Vagina (tissue), 2 donors: ENCODE data around the gene PPM1N. TPM values are rescaled to one million over a fixed set of nuclear protein-coding genes. Genes with fewer than 3 reads are reported as not detected.

Experiments used
- DNase-seq, 2 donors: peaks; one replicate each; pipeline ENCODE4 v3.0.0-alpha.2; 2017; ENCODE audit errors: extremely low spot score in 2 of 2
- H3K27ac ChIP-seq: fragments of 200-600 bp; sonication (generic); one replicate; pipeline ENCODE4 v1.5.1; 2019
- H3K27me3 ChIP-seq: fragments of 200-600 bp; sonication (generic); one replicate; pipeline ENCODE4 v1.5.1; 2019
- H3K36me3 ChIP-seq, 2 donors: fragments of 200-600 bp; sonication (generic); one replicate each; pipeline ENCODE4 v1.5.1; 2017 to 2019
- H3K4me1 ChIP-seq: fragments of 200-600 bp; sonication (generic); one replicate; pipeline ENCODE4 v1.5.1; 2019
- H3K4me3 ChIP-seq, 2 donors: fragments of 200-600 bp; sonication (generic); 1 replicate in 1 of 2; 2 replicates in 1 of 2; pipeline ENCODE4 v1.5.1; 2016 to 2019
- H3K9me3 ChIP-seq: fragments of 200-600 bp; sonication (generic); one replicate; pipeline ENCODE4 v1.5.1; 2019
- CTCF ChIP-seq, 3 experiments: fragments of 450-650 bp in 2 of 3; fragments of 200-600 bp in 1 of 3; sonication (generic) in 1 of 3; IDR thresholded peaks; one replicate each; pipeline ENCODE4 v1.5.1; 2017 to 2019; ENCODE audit warnings: antibody characterized with exemption in 3 of 3, mild to moderate bottlenecking in 2 of 3, moderate library complexity in 2 of 3
- POLR2A ChIP-seq, 2 donors: fragments of 450-650 bp; IDR thresholded peaks; one replicate each; pipeline ENCODE4 v1.6.1; 2017; ENCODE audit warnings: antibody characterized with exemption in 2 of 2, mild to moderate bottlenecking in 2 of 2, moderate library complexity in 2 of 2
- POLR2AphosphoS5 ChIP-seq, 2 donors: sonication (generic); formaldehyde crosslinking; IDR thresholded peaks; one replicate each; pipeline ENCODE4 v1.9.0; 2017; ENCODE audit warnings: antibody characterized with exemption in 2 of 2, mild to moderate bottlenecking in 2 of 2, low read depth in 1 of 2; ENCODE audit not compliant: insufficient read depth in 1 of 2
- intact Hi-C: fragments of 100-400 bp; cut with DNase I; formaldehyde crosslinking; loops from one replicate; pipeline ENCODE4 v1.15.1; 2023
- total RNA-seq: library from RNA; depleted of rRNA; stranded (reverse); fragments of >200 nt; gene quantifications from one replicate; pipeline ENCODE4 v1.2.3, GENCODE V29; 2016

PPM1N gene
- total RNA-seq, 1 donor from 2014 or later: 3.9 TPM

GRCh38 chr19:45526143-45526542, 27.9 kb downstream of the PPM1N start:
- no peaks in the 10 kb centered on the region for H3K27me3 ChIP-seq
- H3K27ac ChIP-seq: no peak overlapping the region
- DNase-seq: no peak
- peaks cover 24% of the 10 kb centered on the region for H3K4me1 ChIP-seq
- H3K4me3 ChIP-seq: no peak overlapping the region
- TF ChIP-seq CTCF (IDR thresholded peaks at IDR 0.05) (no peak), POLR2A (IDR thresholded peaks at IDR 0.05) (no peak), POLR2AphosphoS5 (IDR thresholded peaks at IDR 0.05; ENCODE audit: insufficient read depth in 1 of 2, low read depth in 1 of 2) (peak in 1 of 2 donors; percentile 14)
- no peaks in the 10 kb centered on the region for H3K9me3 ChIP-seq
- intact Hi-C loops: no loop called here
- peaks cover 0 to 35% of the 10 kb centered on the region in 2 donors for H3K36me3 ChIP-seq

GRCh38 chr19:45526971-45527370, 28.7 kb downstream of the PPM1N start:
- no peak for DNase-seq
- H3K36me3 ChIP-seq: peaks cover 0 to 34% of the 10 kb centered on the region in 2 donors
- H3K27ac ChIP-seq: no peak overlapping the region
- intact Hi-C loops: no loop called here
- TF ChIP-seq POLR2AphosphoS5 (IDR thresholded peaks at IDR 0.05; ENCODE audit: insufficient read depth in 1 of 2, low read depth in 1 of 2) (no peak), CTCF (IDR thresholded peaks at IDR 0.05) (no peak), POLR2A (IDR thresholded peaks at IDR 0.05) (no peak)
- peaks cover 22% of the 10 kb centered on the region for H3K4me1 ChIP-seq
- H3K9me3 ChIP-seq: no peaks in the 10 kb centered on the region
- H3K27me3 ChIP-seq: no peaks in the 10 kb centered on the region
- H3K4me3 ChIP-seq: no peak overlapping the region

GRCh38 chr19:45527731-45528130, 29.5 kb downstream of the PPM1N start:
- H3K36me3 ChIP-seq: peaks cover 0 to 27% of the 10 kb centered on the region in 2 donors
- H3K9me3 ChIP-seq: no peaks in the 10 kb centered on the region
- no peak overlapping the region for H3K27ac ChIP-seq
- no peak for DNase-seq
- H3K4me3 ChIP-seq: no peak overlapping the region
- peaks cover 22% of the 10 kb centered on the region for H3K4me1 ChIP-seq
- no peak for TF ChIP-seq CTCF (IDR thresholded peaks at IDR 0.05)
- TF ChIP-seq POLR2A (IDR thresholded peaks at IDR 0.05): no peak
- no peak for TF ChIP-seq POLR2AphosphoS5 (IDR thresholded peaks at IDR 0.05; ENCODE audit: insufficient read depth in 1 of 2, low read depth in 1 of 2)
- intact Hi-C loops: no loop called here
- no peaks in the 10 kb centered on the region for H3K27me3 ChIP-seq

- H3K27ac ChIP-seq: no peak overlapping the region
- H3K36me3 ChIP-seq: peaks cover 0 to 25% of the 10 kb centered on the region in 2 donors
- peaks cover 22% of the 10 kb centered on the region for H3K4me1 ChIP-seq
- peak overlapping the region; percentile 39 to 44 for H3K4me3 ChIP-seq
- no peak for DNase-seq
- no peak for TF ChIP-seq CTCF (IDR thresholded peaks at IDR 0.05)
- peak in 1 of 2 donors; percentile 45 for TF ChIP-seq POLR2AphosphoS5 (IDR thresholded peaks at IDR 0.05; ENCODE audit: insufficient read depth in 1 of 2, low read depth in 1 of 2)
- no peak for TF ChIP-seq POLR2A (IDR thresholded peaks at IDR 0.05)
- H3K27me3 ChIP-seq: no peaks in the 10 kb centered on the region
- intact Hi-C loops: no loop called here
- H3K9me3 ChIP-seq: no peaks in the 10 kb centered on the region
These were observed 30.0 kb downstream of the PPM1N start for GRCh38 chr19:45528149-45528743.

GRCh38 chr19:45528744-45529419, 30.6 kb downstream of the PPM1N start:
- H3K27me3 ChIP-seq: no peaks in the 10 kb centered on the region
- H3K27ac ChIP-seq: peak overlapping the region; percentile 22
- no peak for DNase-seq
- intact Hi-C loops: no loop called here
- H3K9me3 ChIP-seq: no peaks in the 10 kb centered on the region
- peaks cover 22% of the 10 kb centered on the region for H3K4me1 ChIP-seq
- peaks cover 0 to 25% of the 10 kb centered on the region in 2 donors for H3K36me3 ChIP-seq
- no peak for TF ChIP-seq POLR2AphosphoS5 (IDR thresholded peaks at IDR 0.05; ENCODE audit: insufficient read depth in 1 of 2, low read depth in 1 of 2)
- H3K4me3 ChIP-seq: peak overlapping the region; percentile 39 to 44
